GM19025 (cell line): Measurements from ENCODE around the gene DNAJC30.
A peak's percentile ranks its signal among the peaks of the same experiment; 100 is the strongest.
"Not testable (repeated sequence)": the region's sequence is repeated elsewhere in the genome, so short reads cannot be mapped to it uniquely, and the experiment has no call there.

ENCODE experiments used
- ATAC-seq: cut with Tn5 transposase; IDR thresholded peaks from one replicate; pipeline ENCODE4 v1.9.1; 2021; ENCODE audit warnings: mild to moderate bottlenecking, low read depth, moderate library complexity; ENCODE audit not compliant: unreplicated experiment

The DNAJC30 gene

DNA sequence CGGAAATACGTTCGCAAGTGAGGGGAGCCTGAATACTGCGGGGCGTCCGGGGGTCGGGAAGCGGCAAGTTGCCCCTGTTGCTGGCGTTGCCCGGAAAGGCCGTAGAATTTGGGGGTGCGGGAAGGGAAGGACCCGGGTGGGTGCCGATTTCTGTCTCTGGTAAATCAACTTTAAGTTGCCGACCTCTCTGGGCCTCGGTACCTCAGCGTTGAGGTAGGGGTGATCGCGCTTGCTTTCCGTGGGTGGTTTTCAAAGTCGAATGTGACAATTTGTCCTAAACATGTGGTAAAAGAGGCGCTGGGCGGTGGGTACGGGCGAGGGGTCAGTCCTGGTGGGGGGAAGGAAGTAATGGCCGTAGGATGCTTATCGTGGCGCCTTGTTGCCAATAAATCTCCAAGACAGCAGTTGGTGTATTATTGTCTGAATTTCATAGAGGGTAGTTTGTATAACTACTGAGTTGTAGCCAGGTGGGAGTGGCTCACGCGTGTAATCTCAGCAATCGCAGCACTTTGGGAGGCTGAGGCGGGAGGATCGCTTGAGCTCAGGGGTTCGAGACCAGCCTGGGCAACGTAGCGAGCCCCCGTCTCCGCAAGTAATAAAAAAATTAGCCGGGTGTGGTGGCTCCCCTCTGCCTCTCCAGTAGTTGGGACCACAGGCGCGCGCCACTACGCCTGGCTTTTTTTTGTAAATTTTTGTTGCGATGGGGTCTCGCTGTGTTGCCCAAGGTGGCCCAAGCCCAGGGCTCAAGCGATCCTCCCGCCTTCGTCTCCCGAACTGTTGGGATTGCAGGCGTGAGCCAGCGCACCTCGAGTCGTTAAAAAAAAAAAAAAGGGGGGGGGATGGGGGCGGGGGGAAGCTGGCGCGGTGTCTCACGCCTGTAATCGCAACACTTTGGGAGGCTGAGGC is 788 bp upstream of the DNAJC30 start:
- ATAC-seq = no peak

DNA sequence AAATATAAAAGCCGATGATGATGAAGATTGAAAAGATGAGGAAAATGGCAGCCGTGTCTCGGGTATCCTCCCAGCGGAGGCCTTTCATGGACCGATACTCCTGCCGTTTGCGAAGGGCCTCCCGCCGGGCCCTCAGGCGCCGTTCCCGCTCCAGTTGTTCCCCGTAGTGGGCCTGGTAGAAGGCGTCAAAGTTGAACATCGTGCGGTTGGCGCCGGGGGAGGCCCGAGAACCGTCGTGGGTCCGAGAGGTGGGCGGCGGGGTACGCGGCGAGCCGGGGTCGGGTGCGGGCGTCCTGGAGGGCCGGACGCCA is 553 bp downstream of the DNAJC30 start:
- ATAC-seq = no peak

DNA sequence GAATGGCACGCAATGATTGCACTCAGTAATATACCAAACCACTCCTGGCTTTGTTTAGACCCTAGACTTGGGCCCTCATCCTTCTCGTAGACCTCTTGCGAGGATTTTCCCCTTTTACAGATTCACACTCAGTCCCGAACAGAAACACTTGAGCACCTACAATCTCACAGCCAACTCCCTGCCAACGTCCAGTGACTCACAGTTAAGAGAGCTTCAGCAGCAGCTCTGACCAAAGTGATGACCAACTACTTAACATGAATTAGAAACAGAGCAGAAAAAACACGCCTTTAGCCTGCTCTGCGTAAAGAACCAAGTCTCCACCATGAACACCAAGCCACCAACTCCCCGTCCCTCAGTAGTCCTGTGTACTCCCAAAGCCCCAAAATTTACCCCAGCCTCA is 2.2 kb downstream of the DNAJC30 start:
- no peak for ATAC-seq

DNA sequence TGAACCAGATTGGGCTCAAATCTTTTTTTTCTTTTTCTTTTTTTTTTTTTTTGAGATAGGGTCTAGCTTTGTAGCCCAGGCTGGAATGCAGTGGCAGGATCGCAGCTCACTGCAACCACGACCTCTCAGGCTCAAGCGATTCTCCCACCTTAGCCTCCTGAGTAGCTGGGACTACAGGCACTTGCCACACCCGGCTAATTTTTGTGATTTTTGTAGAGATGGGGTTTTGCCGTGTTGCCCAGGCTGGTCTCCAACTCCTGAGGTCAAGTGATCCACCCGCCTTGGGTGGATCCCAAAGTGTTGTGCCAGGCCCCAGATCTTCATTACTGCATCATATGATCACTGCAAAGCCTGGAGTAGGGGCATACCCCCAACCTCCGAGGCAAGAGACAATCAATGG is 2.8 kb downstream of the DNAJC30 start:
- ATAC-seq = no peak

DNA sequence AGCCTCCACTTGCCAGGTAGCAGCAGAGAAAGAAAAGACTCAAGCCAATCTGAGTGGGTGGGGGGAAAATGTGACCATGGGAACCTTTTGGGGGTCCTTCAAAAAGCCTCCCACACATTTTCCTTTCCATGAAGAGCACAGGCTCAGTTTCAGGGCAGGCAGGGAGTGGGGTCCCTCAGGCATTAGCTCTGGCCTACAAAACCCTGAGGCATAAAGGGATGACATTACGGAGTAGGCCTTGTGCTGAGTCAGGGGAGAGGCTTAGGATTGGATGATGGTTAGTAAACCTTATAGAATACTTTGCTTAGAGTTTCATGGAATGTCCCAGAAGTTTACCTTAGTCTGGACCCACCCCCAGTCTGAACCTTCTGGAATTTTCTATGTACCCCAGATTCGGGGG is 3.5 kb downstream of the DNAJC30 start:
- no peak for ATAC-seq

DNA sequence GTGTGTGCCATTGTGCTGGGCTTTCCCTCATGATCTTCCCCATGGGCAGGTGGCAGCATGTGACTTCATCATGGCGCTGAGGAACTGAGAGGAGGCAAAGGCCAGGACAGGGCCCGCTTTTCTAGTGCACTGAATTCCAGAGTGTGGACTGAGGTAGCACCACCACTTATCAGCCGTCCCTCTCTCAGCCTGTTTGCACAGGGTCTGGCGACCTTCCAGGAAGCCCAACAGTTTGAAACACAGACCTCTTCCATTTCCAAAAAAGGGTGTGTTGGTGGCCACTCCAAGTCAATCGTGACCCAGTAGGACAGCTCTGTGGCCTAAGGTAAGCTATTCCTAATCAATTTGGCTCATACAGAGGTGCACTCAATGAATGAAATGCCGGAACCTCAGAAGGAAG is 4.4 kb downstream of the DNAJC30 start:
- no peak for ATAC-seq

DNA sequence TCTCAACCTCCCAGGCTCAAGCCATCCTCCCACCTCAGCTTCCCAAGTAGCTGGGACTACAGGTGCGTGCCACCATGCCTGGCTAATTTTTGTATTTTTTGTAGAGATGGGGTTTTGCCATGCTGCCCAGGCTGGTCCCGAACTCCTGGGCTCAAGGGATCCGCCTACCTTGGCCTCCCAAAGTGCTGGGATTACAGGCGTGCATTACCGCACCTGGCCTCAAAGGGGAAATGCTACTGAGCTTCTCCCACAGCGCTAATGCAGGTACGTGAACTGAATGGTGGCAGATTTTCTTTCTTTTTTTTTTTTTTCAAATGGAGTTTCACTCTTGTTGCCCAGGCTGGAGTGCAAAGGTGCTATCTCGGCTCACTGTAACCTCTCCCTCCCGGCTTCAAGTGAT is 7.2 kb downstream of the DNAJC30 start:
- not testable (repeated sequence) for ATAC-seq

DNA sequence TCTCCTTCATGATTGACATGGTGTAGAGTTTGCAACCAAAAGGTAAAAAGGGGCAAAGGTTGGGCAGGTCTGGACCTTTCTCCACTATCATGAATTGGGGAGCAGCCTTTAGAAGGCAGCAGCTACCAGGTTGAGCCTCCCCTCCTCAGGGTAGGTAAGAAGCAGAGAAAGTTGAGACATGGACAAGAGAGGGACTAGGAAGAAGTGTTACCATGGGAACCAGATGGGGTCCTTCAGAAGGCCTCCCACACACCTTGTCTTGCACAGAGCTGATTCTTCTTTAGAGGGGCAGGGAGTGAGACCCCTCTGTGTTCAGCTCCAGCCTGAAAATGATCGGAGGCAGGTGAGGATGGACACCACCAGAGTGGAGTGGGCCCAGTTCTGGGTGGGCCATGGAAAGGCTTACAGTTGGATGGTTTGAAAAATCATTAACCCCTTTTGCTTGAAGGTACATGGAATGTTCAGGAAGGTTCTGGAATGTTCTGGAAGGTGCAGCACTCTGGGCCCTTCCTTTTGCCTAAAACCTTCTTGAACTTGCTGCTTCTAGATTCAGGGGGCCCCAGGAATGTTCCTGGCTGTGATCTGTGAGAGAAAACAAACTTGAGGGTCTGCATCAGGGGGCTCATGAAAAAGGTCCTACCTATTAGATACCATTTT is 8.7 kb downstream of the DNAJC30 start:
- ATAC-seq = no peak

DNA sequence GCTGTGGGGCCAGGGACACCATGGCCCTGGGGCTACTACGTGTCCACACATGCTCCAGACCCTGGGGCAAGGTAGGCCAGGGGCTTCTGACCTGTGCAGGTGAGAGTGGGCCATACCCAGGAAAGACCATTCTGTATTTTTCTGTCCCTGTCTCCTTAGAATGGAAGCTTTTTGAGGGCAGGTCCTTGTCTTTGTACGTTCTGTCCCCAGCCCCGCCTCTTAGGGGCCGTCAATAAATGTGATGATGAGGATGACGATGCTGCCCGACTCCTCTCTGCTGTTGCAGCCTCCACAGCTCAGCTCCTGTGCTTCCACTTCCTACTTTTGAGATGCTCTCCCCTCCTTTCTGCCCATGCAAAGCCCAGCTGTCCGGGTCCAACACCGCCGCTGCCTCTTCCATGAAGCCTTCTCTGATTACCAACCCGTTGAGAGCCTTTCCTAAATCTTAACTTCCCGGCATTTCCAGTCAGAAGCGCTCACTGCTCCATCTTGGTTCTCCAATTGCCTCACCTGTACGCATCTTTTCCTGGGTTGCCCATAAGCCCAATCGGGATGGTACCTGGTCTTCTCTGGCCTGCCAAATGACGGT is 11.3 kb downstream of the DNAJC30 start:
- ATAC-seq = no peak

DNA sequence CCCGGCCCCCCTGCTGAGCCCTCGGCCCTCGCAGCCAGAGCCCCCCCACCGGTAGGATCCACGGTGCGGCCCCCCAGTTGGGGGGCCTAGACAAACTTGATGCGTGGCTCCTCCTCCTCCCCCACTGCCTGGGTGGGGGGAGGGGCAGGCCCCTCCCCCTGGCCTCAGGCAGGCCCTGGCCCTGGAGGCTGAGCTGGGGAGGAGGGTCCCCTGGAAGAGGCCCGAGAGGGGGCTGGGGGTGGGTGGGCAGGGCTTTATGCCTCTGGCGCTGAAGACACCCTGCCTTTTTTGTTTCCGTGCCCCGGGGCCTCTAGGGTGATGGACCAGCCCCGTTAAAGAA is 12.0 kb downstream of the DNAJC30 start:
- ATAC-seq = no peak

DNA sequence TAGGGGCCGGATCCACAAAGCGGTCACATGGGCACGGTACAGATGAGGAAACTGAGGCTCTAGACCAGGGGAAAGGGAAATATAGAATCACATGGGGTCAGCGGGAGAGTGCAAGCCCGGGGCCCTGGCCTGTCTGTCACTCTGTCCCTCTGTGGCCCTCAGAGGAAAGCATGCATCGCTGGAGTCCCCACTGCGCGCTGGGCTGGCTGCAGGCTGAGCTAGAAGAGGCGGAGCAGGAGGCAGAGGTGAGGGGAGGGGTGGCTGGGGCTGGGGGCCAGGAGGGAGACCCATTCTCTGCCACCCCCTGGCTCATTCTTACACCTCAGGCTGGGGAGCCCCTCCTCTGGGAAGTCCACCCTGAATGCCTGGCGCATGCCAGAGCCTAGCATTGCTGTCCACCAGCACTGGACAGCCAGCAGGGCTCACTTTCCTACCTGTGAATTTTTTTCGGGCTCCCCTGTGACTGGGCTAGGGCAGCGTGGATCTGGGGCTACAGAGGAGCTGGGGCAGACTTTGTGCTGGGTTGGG is 13.3 kb downstream of the DNAJC30 start:
- no peak for ATAC-seq

DNA sequence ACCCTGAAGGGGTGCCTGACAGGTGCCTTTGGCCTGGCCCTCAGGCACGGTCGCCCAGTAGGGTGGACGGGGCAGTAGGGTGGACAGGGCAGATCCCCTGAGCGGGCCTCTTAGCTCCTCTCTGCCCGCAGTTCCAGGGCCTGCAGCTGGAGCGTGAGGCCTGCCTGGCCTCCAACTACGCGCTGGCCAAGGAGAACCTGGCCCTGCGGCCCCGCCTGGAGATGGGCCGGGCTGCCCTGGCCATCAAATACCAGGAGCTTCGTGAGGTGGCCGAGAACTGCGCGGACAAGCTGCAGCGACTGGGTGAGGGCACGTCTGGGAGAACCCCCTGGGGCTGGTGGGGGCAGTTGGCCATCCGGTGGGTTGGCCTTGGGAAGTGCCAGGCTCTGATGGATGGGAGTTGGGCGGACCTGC is 14.0 kb downstream of the DNAJC30 start:
- ATAC-seq = no peak

DNA sequence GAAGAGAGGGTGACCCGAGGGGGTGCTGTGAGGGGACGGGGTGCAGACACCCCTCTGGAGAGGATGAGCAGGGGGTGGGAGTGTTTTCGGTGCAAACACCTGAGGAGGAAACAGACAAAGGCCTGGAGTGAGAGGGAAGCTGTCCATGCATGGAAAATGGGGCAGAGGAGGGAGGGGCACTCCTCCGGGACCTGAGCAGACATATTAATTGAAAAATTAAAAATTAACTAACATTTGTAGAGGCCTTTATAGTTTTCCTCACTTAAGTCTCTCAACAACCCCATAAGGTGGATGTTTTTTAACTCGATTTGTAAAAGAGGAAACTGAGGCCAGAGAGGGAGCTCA is 14.4 kb downstream of the DNAJC30 start:
- no peak for ATAC-seq

DNA sequence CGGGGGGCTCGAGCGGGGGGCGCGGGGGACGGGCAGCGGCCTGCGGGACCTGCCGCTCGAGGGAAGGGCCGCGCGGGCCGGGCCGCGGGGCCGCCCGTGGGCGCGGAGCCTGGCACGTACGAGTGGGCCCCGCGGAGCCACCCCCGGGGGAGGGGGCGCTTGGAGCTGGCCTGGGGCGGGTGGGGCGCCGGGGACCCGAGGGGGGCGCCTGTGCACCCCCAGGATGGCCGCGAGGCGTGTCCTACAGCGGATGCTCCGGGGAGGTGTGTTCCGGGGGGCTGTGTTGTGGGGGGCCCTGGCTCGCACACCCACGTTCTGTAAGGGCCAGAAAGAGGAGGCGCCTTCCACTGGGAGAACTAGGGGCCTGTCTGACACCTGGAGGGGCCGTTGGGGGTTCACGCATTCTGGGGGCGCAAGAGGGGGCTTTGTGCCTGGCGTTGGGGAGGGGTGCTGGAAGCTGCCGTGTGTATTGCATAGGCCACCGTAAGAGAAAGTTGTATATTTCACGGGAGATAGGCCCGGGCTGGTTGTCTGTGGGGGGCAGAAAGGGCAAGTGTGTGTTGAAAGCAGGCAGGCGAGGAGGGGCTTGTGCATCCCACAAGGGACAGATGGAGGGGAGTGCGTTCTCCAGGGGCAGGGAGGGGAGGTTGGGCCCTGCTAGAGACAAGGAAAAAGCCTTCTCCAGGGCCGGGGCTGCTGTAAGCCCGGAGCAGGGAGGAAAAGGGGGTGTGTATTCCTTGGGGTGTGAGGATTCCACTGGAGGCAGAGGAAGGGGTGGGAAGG is 15.0 kb downstream of the DNAJC30 start:
- no peak for ATAC-seq

DNA sequence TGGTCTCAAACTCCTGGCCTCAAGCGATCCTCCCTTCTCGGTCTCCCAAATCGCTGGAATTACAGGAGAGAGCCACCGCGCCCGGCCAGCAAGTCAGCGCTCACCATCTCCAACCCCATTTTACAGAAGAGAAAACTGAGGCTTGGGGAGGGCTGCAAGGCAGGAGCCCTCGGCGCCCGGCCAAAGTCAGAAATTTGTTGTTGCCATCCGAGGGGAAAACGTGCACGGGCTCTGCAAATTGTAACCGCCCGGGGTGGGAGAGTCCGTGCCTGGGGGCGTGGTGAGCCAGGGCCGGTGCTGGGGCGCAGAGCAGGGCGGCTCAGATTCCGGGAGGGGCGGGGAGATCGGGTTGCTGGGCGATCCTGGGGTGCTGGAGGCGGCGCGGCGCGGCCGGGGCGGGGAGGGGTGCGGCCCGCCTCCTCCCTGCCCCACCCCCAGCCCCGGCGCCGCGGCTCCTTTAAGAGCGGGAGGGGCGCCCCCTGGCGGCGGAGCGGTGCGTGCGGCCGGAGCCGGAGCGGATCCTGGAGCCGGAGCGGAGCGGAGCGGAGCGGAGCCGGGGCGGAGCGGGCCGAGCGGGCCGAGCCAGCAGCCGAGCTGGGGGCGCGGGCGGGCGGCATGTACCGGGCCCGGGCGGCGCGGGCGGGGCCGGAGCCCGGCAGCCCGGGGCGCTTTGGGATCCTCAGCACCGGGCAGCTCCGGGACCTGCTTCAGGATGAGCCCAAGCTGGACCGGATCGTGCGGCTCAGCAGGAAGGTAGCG is 15.7 kb downstream of the DNAJC30 start, which contains the start of gene VPS37D:
VPS37D (plus strand) TSS at position 488 of the 759 bp plus-strand sequence; CDS start at position 616, 128 bp downstream.
- peak; percentile 97 for ATAC-seq

DNA sequence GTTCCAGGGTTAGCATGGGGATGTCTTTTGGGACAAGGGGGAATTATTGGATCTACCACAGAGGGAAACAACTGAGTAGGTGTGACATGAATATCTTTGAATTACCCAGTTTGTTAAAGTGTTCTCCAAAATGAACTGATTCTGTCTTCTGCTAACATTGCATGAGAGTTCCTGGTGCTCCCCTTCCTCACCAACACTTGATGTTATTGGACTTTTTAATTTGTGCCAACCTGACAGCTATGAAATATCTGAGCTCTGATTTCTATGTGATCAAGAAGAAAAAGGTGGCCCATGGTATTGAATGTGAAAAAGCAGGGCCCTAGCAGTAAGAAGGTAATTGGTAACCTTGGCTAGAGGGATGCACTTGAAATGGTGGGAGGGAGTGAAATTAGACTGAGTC is 20.2 kb downstream of the DNAJC30 start:
- ATAC-seq = no peak

DNA sequence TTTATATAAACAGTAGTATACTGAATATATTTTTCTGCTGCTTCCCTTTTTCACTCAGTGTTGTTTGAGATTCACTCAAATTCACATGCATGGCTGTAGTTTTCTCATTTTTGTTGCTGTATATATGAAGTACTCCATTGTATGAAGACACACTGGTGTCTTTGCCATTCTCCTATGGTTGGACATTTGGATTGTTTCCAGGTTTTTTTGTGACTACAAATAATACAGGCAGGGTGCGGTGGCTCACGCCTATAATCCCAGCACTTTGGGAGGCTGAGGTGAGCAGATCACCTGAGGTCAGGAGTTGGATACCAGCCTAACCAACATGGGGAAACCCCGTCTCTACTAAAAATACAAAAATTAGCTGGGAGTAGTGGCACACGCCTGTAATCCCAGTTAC is 22.7 kb downstream of the DNAJC30 start:
- ATAC-seq = not testable (repeated sequence)

DNA sequence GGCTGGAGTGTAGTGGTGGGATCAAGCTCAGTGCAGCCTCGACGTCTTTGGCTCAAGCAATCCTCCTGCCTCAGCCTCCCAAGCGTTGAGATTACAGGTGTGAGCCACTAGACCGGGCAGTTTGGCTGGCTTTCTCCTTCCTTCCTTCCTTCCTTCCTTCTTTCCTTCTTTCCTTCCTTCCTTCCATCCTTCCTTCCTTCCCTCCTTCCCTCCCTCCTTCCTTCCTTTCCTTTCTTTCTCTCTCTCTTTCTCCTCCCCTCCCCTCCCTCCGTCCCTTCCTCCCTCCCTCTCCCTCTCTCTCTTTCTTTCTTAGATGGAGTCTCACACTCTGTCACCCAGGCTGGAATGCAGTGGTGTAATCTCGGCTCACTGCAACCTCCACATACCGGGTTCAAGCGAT is 23.3 kb downstream of the DNAJC30 start:
- no peak for ATAC-seq

DNA sequence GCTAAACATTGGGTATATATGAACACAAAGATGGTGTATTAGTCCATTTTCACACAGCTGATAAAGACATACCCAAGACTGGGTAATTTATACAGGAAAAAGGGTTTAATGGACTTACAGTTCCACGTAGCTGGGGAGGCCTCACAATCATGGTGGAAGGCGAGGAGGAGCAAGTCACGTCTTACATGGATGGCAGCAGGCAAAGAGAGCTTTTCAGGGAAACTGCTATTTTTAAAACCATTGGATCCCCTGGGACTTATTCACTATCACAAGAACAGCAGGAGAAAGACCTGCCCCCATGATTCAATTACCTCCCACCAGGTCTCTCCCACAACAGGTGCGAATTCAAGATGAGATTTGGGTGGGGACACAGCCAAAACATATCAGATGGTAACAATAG is 27.9 kb downstream of the DNAJC30 start:
- not testable (repeated sequence) for ATAC-seq

DNA sequence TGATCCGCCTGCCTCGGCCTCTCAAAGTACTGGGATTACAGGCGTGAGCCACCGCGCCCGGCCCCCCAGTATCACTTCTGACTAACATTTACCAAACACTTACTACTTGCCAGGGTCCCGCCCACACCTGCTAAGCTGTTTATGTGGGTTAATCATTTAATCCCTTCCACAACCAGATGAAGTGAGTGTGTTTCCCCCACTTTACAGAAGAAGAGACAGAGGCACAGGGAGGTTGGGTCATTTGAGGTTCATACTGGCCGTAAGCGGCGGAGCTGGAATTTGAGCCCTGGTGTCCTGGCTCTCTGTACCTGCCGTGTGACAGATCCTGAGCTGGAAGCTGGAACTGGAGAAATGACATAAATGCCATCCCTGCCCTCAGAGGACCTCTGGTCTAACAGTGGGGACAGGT is 30.7 kb downstream of the DNAJC30 start:
- ATAC-seq = no peak
